ENCODE data around the gene IDI1.

GRCh38 chr10:1025683-1026082 is 23.2 kb downstream of the IDI1 start, which contains the start of gene IDI2:
- TF ChIP-seq POLR2A (IDR thresholded peaks at IDR 0.05) (no peak), CTCF (IDR thresholded peaks at IDR 0.05) (no peak)

All from uterus (tissue), 2 donors.